HCT116 (cell line): Measurements from ENCODE around the gene TAF6. TPM values are rescaled to one million over a fixed set of nuclear protein-coding genes. Genes with fewer than 3 reads are reported as not detected.

Experiments
- ATAC-seq: fragments of 200-7000 bp; cut with Tn5 transposase; 2 replicates; pipeline ENCODE4 v1.9.1; 2020; ENCODE audit warnings: mild to moderate bottlenecking, moderate library complexity
- BruUV-seq: library from RNA; stranded (reverse); fragments of 400-500 nt; replicated peaks from 2 replicates; lab custom pipeline; 2021; lab: Mats Ljungman, UMichigan
- CTCF ChIA-PET: fragments of 300-600 bp; sonication (Branson Sonifier 250); formaldehyde crosslinking; loops from one replicate; lab custom pipeline; 2021; ENCODE audit warnings: antibody characterized with exemption; lab: Charles Lee
- POLR2A ChIA-PET: fragments of 300-600, 350-600 bp; sonication (Branson Sonifier 250); formaldehyde crosslinking; loops from one replicate; lab custom pipeline; 2021; ENCODE audit warnings: antibody characterized with exemption; lab: Charles Lee
- RAD21 ChIA-PET, 2 experiments: fragments of 300-600 bp; sonication (Branson Sonifier 250); formaldehyde crosslinking; loops; one replicate each; lab custom pipeline; 2023; ENCODE audit warnings: low total read pairs in 2 of 2; ENCODE audit not compliant: uncharacterized antibody in 2 of 2, unreplicated experiment in 2 of 2, low non-redundant PET in 1 of 2; lab: Charles Lee
- DNase-seq: peaks from one replicate; pipeline ENCODE4 v3.0.0-alpha.2; 2010; ENCODE audit warnings: low read depth, low spot score
- H2AFZ ChIP-seq: fragments of 200-600 bp; shearing (Covaris generic), sonication (generic); 2 replicates; pipeline ENCODE4 v1.6.1; 2017; ENCODE audit warnings: low read depth, mixed run types, mixed read lengths, antibody characterized with exemption, low read length; ENCODE audit not compliant: poor library complexity, severe bottlenecking
- H3K27ac ChIP-seq: 2 replicates; pipeline ENCODE4 v1.5.1; 2012; ENCODE audit warnings: low read depth, low read length
- H3K27me3 ChIP-seq: fragments of 200-600 bp; sonication (generic); 2 replicates; pipeline ENCODE4 v1.6.1; 2016; ENCODE audit warnings: mixed run types, low read length, mixed read lengths; ENCODE audit not compliant: insufficient read depth
- H3K36me3 ChIP-seq, 2 experiments: fragments of 200-500 bp in 1 of 2; fragments of 200-600 bp in 1 of 2; sonication (Bioruptor generic) in 1 of 2; sonication (generic) in 1 of 2; 2 replicates each; pipeline versions ENCODE4 v1.5.1 to v1.6.1; 2014 to 2016; ENCODE audit warnings: low read length in 2 of 2, inconsistent platforms in 1 of 2, mixed read lengths in 1 of 2, mixed run types in 1 of 2; ENCODE audit not compliant: insufficient read depth in 2 of 2, control insufficient read depth in 1 of 2
- H3K4me1 ChIP-seq, 2 experiments: fragments of 200-600 bp in 1 of 2; sonication (generic) in 1 of 2; 2 replicates each; pipeline versions ENCODE4 v1.5.1 to v1.6.1; 2012 to 2017; ENCODE audit warnings: low read length in 2 of 2, inconsistent platforms in 1 of 2, mild to moderate bottlenecking in 1 of 2, mixed read lengths in 1 of 2, mixed run types in 1 of 2, moderate library complexity in 1 of 2; ENCODE audit not compliant: insufficient read depth in 2 of 2, control insufficient read depth in 1 of 2
- H3K4me2 ChIP-seq: fragments of 200-600 bp; sonication (generic); 2 replicates; pipeline ENCODE4 v1.6.1; 2017; ENCODE audit warnings: mixed run types, low read length, mixed read lengths
- H3K4me3 ChIP-seq, 2 experiments: fragments of 200-600 bp in 1 of 2; sonication (generic) in 1 of 2; replicated peaks in 1 of 2; 2 replicates each; pipeline ENCODE4 v1.5.1; 2011 to 2016; ENCODE audit warnings: low read length in 2 of 2, control low read depth in 1 of 2, low read depth in 1 of 2, mild to moderate bottlenecking in 1 of 2, mixed read lengths in 1 of 2, mixed run types in 1 of 2
- H3K79me2 ChIP-seq: fragments of 200-600 bp; sonication (generic); 2 replicates; pipeline ENCODE4 v1.6.1; 2017; ENCODE audit warnings: mild to moderate bottlenecking, mixed run types, low read length, moderate library complexity, mixed read lengths; ENCODE audit not compliant: insufficient read depth
- H3K9ac ChIP-seq: fragments of 200-600 bp; sonication (generic); 2 replicates; pipeline ENCODE4 v1.6.1; 2016; ENCODE audit warnings: low read length, mixed read lengths
- H3K9me2 ChIP-seq: fragments of 200-600 bp; sonication (generic), shearing (Covaris generic); 2 replicates; pipeline ENCODE4 v1.6.1; 2017; ENCODE audit warnings: mixed run types, mild to moderate bottlenecking, moderate library complexity; ENCODE audit not compliant: insufficient read depth
- H3K9me3 ChIP-seq, 2 experiments: fragments of 200-500 bp in 1 of 2; fragments of 200-600 bp in 1 of 2; sonication (Bioruptor generic) in 1 of 2; sonication (generic) in 1 of 2; 2 replicates each; pipeline ENCODE4 v1.6.1; 2014 to 2017; ENCODE audit warnings: low read length in 2 of 2, mixed read lengths in 2 of 2, inconsistent platforms in 1 of 2, low read depth in 1 of 2, mild to moderate bottlenecking in 1 of 2, mixed run types in 1 of 2, moderate library complexity in 1 of 2; ENCODE audit not compliant: control insufficient read depth in 1 of 2, insufficient read depth in 1 of 2
- H4K20me1 ChIP-seq: fragments of 200-600 bp; sonication (generic), shearing (Covaris generic); 2 replicates; pipeline ENCODE4 v1.6.1; 2017; ENCODE audit warnings: mixed run types, mild to moderate bottlenecking, moderate library complexity; ENCODE audit not compliant: insufficient read depth
- ATF3 ChIP-seq: IDR thresholded peaks from 2 replicates; pipeline ENCODE4 v1.6.1; 2012
- CBX3 ChIP-seq: IDR thresholded peaks from 2 replicates; pipeline ENCODE4 v1.6.1; 2012; ENCODE audit warnings: low read depth
- CEBPB ChIP-seq: IDR thresholded peaks from 2 replicates; pipeline ENCODE4 v1.6.1; 2012; ENCODE audit warnings: low read depth
- CTCF ChIP-seq, 3 experiments: fragments of 200-600 bp in 1 of 3; sonication (generic) in 1 of 3; IDR thresholded peaks in 2 of 3; conservative IDR thresholded peaks in 1 of 3; 2 replicates each; pipeline ENCODE4 v1.5.1; 2012 to 2017; ENCODE audit warnings: low read depth in 2 of 3, low read length in 2 of 3, antibody characterized with exemption in 1 of 3, borderline replicate concordance in 1 of 3, control low read depth in 1 of 3, mild to moderate bottlenecking in 1 of 3, mixed read lengths in 1 of 3, mixed run types in 1 of 3, moderate library complexity in 1 of 3; ENCODE audit not compliant: insufficient read depth in 1 of 3
- EGR1 ChIP-seq: IDR thresholded peaks from 2 replicates; pipeline ENCODE4 v1.6.1; 2012; ENCODE audit warnings: low read depth
- EZH2 ChIP-seq: fragments of 200-600 bp; sonication (generic); IDR thresholded peaks from 2 replicates; pipeline ENCODE4 v1.6.1; 2017; ENCODE audit warnings: antibody characterized with exemption, mixed run types
- EZH2phosphoT487 ChIP-seq: fragments of 200-600 bp; IDR thresholded peaks from 2 replicates; pipeline ENCODE4 v1.6.1; 2018; ENCODE audit warnings: antibody characterized with exemption, borderline replicate concordance
- FOSL1 ChIP-seq: IDR thresholded peaks from 2 replicates; pipeline ENCODE4 v1.6.1; 2012; ENCODE audit warnings: low read depth
- JUND ChIP-seq: IDR thresholded peaks from 2 replicates; pipeline ENCODE4 v1.6.1; 2012
- MAX ChIP-seq: IDR thresholded peaks from 2 replicates; pipeline ENCODE4 v1.6.1; 2012
- POLR2A ChIP-seq: IDR thresholded peaks from 2 replicates; pipeline ENCODE4 v1.7.0; 2011; ENCODE audit warnings: borderline replicate concordance; ENCODE audit not compliant: insufficient read depth, insufficient read length; ENCODE audit errors: extremely low read depth
- POLR2AphosphoS5 ChIP-seq: IDR thresholded peaks from 2 replicates; pipeline ENCODE4 v1.6.1; 2011; ENCODE audit warnings: mild to moderate bottlenecking, low read depth, low read length, moderate library complexity
- SP1 ChIP-seq: IDR thresholded peaks from 2 replicates; pipeline ENCODE4 v1.6.1; 2012; ENCODE audit warnings: low read depth
- SRF ChIP-seq: IDR thresholded peaks from 2 replicates; pipeline ENCODE4 v1.6.1; 2012; ENCODE audit warnings: low read depth
- TCF7L2 ChIP-seq: IDR thresholded peaks from 2 replicates; pipeline ENCODE4 v1.7.0; 2011; ENCODE audit warnings: borderline replicate concordance, inconsistent platforms; ENCODE audit not compliant: insufficient read depth, insufficient read length; ENCODE audit errors: extremely low read depth
- YY1 ChIP-seq: IDR thresholded peaks from 2 replicates; pipeline ENCODE4 v1.6.1; 2011; ENCODE audit warnings: low read length, low read depth, moderate library complexity, mild to moderate bottlenecking; ENCODE audit not compliant: insufficient replicate concordance; ENCODE audit errors: extremely low read depth
- ZBTB33 ChIP-seq: IDR thresholded peaks from 2 replicates; pipeline ENCODE4 v1.6.1; 2011; ENCODE audit warnings: mild to moderate bottlenecking, low read length, moderate library complexity; ENCODE audit not compliant: insufficient replicate concordance; ENCODE audit errors: extremely low read depth
- ZFX ChIP-seq: fragments of 450-650 bp; IDR thresholded peaks from 2 replicates; pipeline ENCODE4 v1.6.1; 2017
- intact Hi-C: fragments of 100-400 bp; cut with micrococcal nuclease; formaldehyde crosslinking; loops from 2 replicates; pipeline ENCODE4 v1.10.0; 2022
- total RNA-seq: library from RNA; stranded (reverse); gene quantifications from one replicate; pipeline ENCODE4 v1.2.1, GENCODE V29; 2021; ENCODE audit not compliant: unreplicated experiment

The TAF6 gene
- total RNA-seq, 1 experiment from 2014 or later = 67.4 TPM

- RAD21 ChIA-PET = interaction anchor here in 1 of 2 experiments (0.5 kb wide), 1 partner anchor 86 kb away, joined by 3 read pairs; no protein-coding TSS in a partner anchor
- peaks cover 81 to 90% of the 10 kb centered on the region in 2 experiments for H3K36me3 ChIP-seq
- no peak overlapping the region for H2AFZ ChIP-seq
- no peak overlapping the region for H3K9ac ChIP-seq
- intact Hi-C loops = no loop called here
- H3K9me3 ChIP-seq = peaks cover 22 to 29% of the 10 kb centered on the region in 2 experiments; a peak in 3 of 4 replicates
- BruUV-seq = no TSS peak
- peaks cover 2 to 5% of the 10 kb centered on the region in 2 experiments; a peak in 3 of 4 replicates for H3K4me1 ChIP-seq
- H3K9me2 ChIP-seq = no peaks in the 10 kb centered on the region
- H3K79me2 ChIP-seq = peaks cover 49% of the 10 kb centered on the region
- TF ChIP-seq POLR2A (no peak), EZH2phosphoT487 (no peak), CTCF (IDR thresholded peaks at IDR 0.05 in 2 of 3, conservative IDR thresholded peaks at IDR 0.05 in 1 of 3; ENCODE audit: borderline replicate concordance in 1 of 3, insufficient read depth in 1 of 3, low read depth in 2 of 3, low read length in 2 of 3) (no peak), YY1 (no peak), ZBTB33 (no peak), SRF (no peak), ATF3 (no peak), SP1 (no peak), CBX3 (no peak), MAX (no peak), POLR2AphosphoS5 (no peak), EGR1 (no peak), ZFX (no peak), CEBPB (no peak), EZH2 (no peak), TCF7L2 (no peak), FOSL1 (no peak), JUND (no peak)
- no peaks in the 10 kb centered on the region for H3K27me3 ChIP-seq
- H3K27ac ChIP-seq = no peak overlapping the region
- DNase-seq = no peak
- no peak for ATAC-seq
- CTCF ChIA-PET = no interaction called here
- no peak overlapping the region for H3K4me2 ChIP-seq
- POLR2A ChIA-PET = no interaction called here
- H4K20me1 ChIP-seq = no peaks in the 10 kb centered on the region
- no peak overlapping the region for H3K4me3 ChIP-seq
These were observed 44.3 kb downstream of the TAF6 start for GRCh38 chr7:100074841-100075240.
